Endothelial cell of umbilical vein (primary cell): ENCODE measurements around the gene GFOD1. TPM values are rescaled to one million over a fixed set of nuclear protein-coding genes. Genes with fewer than 3 reads are reported as not detected.

ENCODE experiments used
- BruUV-seq: library from RNA; stranded (reverse); fragments of 400-500 nt; replicated peaks from 2 replicates; lab custom pipeline; 2021; lab: Mats Ljungman, UMichigan
- CTCF ChIA-PET: fragments of 300-600, 350-600 bp; sonication (Branson Sonifier 250); formaldehyde crosslinking; loops from one replicate; lab custom pipeline; 2021; ENCODE audit warnings: antibody characterized with exemption, inconsistent platforms; lab: Charles Lee
- POLR2A ChIA-PET: fragments of 300-600, 350-600 bp; sonication (Branson Sonifier 250); formaldehyde crosslinking; loops from one replicate; lab custom pipeline; 2021; ENCODE audit warnings: antibody characterized with exemption, inconsistent platforms; lab: Charles Lee
- DNase-seq: peaks from one replicate; pipeline ENCODE4 v3.0.0-alpha.2; 2011; ENCODE audit warnings: low read depth, low spot score
- FAIRE-seq: peaks from 2 replicates; lab custom pipeline; 2011; peaks lifted over from hg19 to GRCh38; lab: Jason Lieb, UNC
- H2AFZ ChIP-seq: 2 replicates; pipeline ENCODE4 v1.6.0; 2012; ENCODE audit warnings: low read depth, low read length, control low read depth, inconsistent platforms
- H3K27ac ChIP-seq: 2 replicates; pipeline ENCODE4 v1.5.1; 2011; ENCODE audit warnings: low read depth, mild to moderate bottlenecking, control low read depth, low read length, moderate library complexity; ENCODE audit not compliant: insufficient read depth
- H3K27me3 ChIP-seq, 2 experiments: 2 replicates each; pipeline versions ENCODE4 v1.6.0 to v1.6.1; 2011; ENCODE audit warnings: low read length in 2 of 2, mixed read lengths in 1 of 2; ENCODE audit not compliant: control insufficient read depth in 2 of 2, insufficient read depth in 2 of 2
- H3K36me3 ChIP-seq, 2 experiments: 2 replicates in 1 of 2; 3 replicates in 1 of 2; pipeline ENCODE4 v1.5.1; 2011; ENCODE audit warnings: low read length in 2 of 2, mild to moderate bottlenecking in 1 of 2, moderate library complexity in 1 of 2; ENCODE audit not compliant: control insufficient read depth in 2 of 2, insufficient read depth in 2 of 2; ENCODE audit errors: extremely low read depth in 1 of 2
- H3K4me1 ChIP-seq: 3 replicates; pipeline ENCODE4 v1.5.1; 2011; ENCODE audit warnings: mild to moderate bottlenecking, low read length; ENCODE audit not compliant: control insufficient read depth, insufficient read depth; ENCODE audit errors: extremely low read depth
- H3K4me2 ChIP-seq: 2 replicates; pipeline ENCODE4 v1.6.1; 2011; ENCODE audit warnings: low read length, control low read depth, mixed read lengths; ENCODE audit not compliant: insufficient read depth
- H3K4me3 ChIP-seq, 3 experiments: fragments of 200-600 bp in 1 of 3; sonication (generic), shearing (Covaris generic) in 1 of 3; replicated peaks in 1 of 3; 2 replicates each; pipeline ENCODE4 v1.5.1; 2011 to 2016; ENCODE audit warnings: control low read depth in 3 of 3, low read length in 3 of 3, mild to moderate bottlenecking in 2 of 3, inconsistent platforms in 1 of 3, low read depth in 1 of 3, moderate library complexity in 1 of 3; ENCODE audit not compliant: insufficient read depth in 1 of 3
- H3K79me2 ChIP-seq: 2 replicates; pipeline ENCODE4 v1.6.0; 2012; ENCODE audit warnings: low read length, inconsistent platforms; ENCODE audit not compliant: control insufficient read depth, insufficient read depth
- H3K9ac ChIP-seq: replicated peaks from 2 replicates; pipeline ENCODE3; 2011; ENCODE audit warnings: low read length, control low read depth; ENCODE audit not compliant: insufficient read depth; ENCODE audit errors: extremely low read depth
- H3K9me1 ChIP-seq: replicated peaks from 3 replicates; pipeline ENCODE4 v1.6.0; 2011; ENCODE audit warnings: mild to moderate bottlenecking, low read length; ENCODE audit not compliant: control insufficient read depth, insufficient read depth; ENCODE audit errors: extremely low read depth
- H3K9me3 ChIP-seq: replicated peaks from 2 replicates; pipeline ENCODE4 v1.5.1; 2012; ENCODE audit warnings: low read length, inconsistent platforms; ENCODE audit not compliant: control insufficient read depth, insufficient read depth
- H4K20me1 ChIP-seq: replicated peaks from 2 replicates; pipeline ENCODE3; 2011; ENCODE audit warnings: mild to moderate bottlenecking, low read length; ENCODE audit not compliant: control insufficient read depth, insufficient read depth; ENCODE audit errors: extremely low read depth
- GATA2 ChIP-seq: IDR thresholded peaks from 2 replicates; pipeline ENCODE4 v1.7.0; 2011; ENCODE audit warnings: low read depth, mild to moderate bottlenecking, moderate library complexity, mixed read lengths, low read length; ENCODE audit not compliant: insufficient read length, insufficient read depth
- dilution Hi-C: fragments of 300-500 bp; cut with MboI; formaldehyde crosslinking; loops from one replicate; pipeline ENCODE4 v1.15.0; 2019; ENCODE audit warnings: low sequenced_read_pairs; ENCODE audit not compliant: extremely low pct_ligation_motif_present
- intact Hi-C: fragments of 100-400 bp; cut with micrococcal nuclease; formaldehyde crosslinking; loops from one replicate; pipeline ENCODE4 v1.10.0; 2022
- polyA plus RNA-seq, 4 experiments: library from polyadenylated mRNA; depleted of rRNA in 3 of 4; stranded (reverse) in 3 of 4; unstranded in 1 of 4; fragments of >200 nt; gene quantifications; 2 replicates each; pipeline versions ENCODE4 v1.2.1 to v1.2.3, GENCODE V29; 2011 to 2012; ENCODE audit warnings: missing spikeins in 1 of 4
- total RNA-seq: library from RNA; stranded (reverse); gene quantifications from 2 replicates; pipeline ENCODE4 v1.2.3, GENCODE V29; 2021
- TF ChIP-seq, protein P1 (sequence below): IDR thresholded peaks from 2 replicates; pipeline ENCODE4 v1.6.1; 2011; ENCODE audit not compliant: insufficient read depth, insufficient read length
- TF ChIP-seq, protein P2 (sequence below), 2 donors: IDR thresholded peaks; 1 replicate in 1 of 2; 2 replicates in 1 of 2; pipeline ENCODE4 v1.5.1; 2011; ENCODE audit warnings: low read length in 2 of 2, mild to moderate bottlenecking in 2 of 2, moderate library complexity in 2 of 2, control low read depth in 1 of 2, inconsistent platforms in 1 of 2, low read depth in 1 of 2; ENCODE audit not compliant: insufficient read depth in 1 of 2; ENCODE audit errors: extremely low read depth in 1 of 2

Gene GFOD1
- total and polyA plus RNA-seq, 2 donors (not counting 3 experiments of a cell fraction or from before 2014, with no cell fraction given), result 12.1 to 24.1 TPM

DNA sequence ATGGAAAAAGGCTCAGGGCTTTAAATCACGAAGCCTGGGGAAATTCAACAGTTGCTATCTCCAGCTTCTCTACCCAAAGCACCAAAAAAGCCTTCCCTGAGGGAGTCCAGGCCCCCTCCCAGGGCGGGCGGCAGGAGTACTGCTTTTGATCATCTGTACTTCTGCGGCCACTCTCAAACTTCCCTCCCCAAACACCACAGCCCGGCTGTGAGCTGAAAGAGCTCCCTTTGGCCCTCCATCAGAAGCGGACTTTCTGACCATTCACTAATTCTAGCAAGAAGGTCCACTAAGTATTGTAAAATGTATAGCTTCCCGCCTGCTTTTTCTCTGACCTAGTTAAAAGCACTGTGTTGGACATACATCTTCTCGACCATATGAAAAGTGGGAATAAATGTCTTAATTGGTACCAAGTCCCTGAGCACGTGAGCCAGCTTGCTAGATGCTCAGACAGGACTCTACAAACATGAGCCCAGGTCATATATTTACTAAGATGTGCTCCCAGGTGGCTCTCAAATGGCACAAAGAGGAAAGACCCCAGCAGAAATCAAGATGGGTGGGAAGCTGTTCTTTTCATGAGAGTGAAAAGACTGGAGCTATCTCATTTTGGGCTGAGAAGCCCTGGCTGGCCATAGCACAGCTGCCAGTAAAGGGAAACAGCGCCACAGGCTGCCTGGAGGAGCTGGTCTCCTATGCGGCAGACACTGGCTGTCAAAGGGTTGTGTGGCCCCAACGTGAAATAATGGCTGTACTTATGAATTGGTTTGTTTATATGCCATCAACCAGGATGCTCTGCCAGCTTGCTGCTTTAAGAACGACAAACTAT lies 58.6 kb downstream of the GFOD1 start:
- no peak overlapping the region for H3K4me3 ChIP-seq
- no peaks in the 10 kb centered on the region for H3K27me3 ChIP-seq
- no peak overlapping the region for H3K9ac ChIP-seq
- H3K27ac ChIP-seq, result no peak overlapping the region
- intact Hi-C loops, result no loop called here
- dilution Hi-C loops, result no loop called here
- no peak for FAIRE-seq
- no peaks in the 10 kb centered on the region for H3K36me3 ChIP-seq
- BruUV-seq, result no TSS peak
- H2AFZ ChIP-seq, result peak overlapping the region; percentile 28
- H4K20me1 ChIP-seq, result no peaks in the 10 kb centered on the region
- ChIA-PET POLR2A (no interaction called here), CTCF (interaction anchor here (0.7 to 1.3 kb wide), 5 partner anchors 11 to 146 kb away, joined by 3 to 4 read pairs (median 3); partner anchors contain the start of gene SIRT5)
- H3K4me2 ChIP-seq, result peak overlapping the region; percentile 7
- DNase-seq, result no peak
- no peaks in the 10 kb centered on the region for H3K9me1 ChIP-seq
- TF ChIP-seq, protein P1, sequence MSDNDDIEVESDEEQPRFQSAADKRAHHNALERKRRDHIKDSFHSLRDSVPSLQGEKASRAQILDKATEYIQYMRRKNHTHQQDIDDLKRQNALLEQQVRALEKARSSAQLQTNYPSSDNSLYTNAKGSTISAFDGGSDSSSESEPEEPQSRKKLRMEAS, result no peak
- no peak for TF ChIP-seq GATA2
- TF ChIP-seq, protein P2, sequence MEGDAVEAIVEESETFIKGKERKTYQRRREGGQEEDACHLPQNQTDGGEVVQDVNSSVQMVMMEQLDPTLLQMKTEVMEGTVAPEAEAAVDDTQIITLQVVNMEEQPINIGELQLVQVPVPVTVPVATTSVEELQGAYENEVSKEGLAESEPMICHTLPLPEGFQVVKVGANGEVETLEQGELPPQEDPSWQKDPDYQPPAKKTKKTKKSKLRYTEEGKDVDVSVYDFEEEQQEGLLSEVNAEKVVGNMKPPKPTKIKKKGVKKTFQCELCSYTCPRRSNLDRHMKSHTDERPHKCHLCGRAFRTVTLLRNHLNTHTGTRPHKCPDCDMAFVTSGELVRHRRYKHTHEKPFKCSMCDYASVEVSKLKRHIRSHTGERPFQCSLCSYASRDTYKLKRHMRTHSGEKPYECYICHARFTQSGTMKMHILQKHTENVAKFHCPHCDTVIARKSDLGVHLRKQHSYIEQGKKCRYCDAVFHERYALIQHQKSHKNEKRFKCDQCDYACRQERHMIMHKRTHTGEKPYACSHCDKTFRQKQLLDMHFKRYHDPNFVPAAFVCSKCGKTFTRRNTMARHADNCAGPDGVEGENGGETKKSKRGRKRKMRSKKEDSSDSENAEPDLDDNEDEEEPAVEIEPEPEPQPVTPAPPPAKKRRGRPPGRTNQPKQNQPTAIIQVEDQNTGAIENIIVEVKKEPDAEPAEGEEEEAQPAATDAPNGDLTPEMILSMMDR (IDR thresholded peaks at IDR 0.05; ENCODE audit: extremely low read depth in 1 of 2, insufficient read depth in 1 of 2, low read depth in 1 of 2, low read length in 2 of 2), result no peak
- no peaks in the 10 kb centered on the region for H3K9me3 ChIP-seq
- peaks cover 12% of the 10 kb centered on the region for H3K4me1 ChIP-seq
- no peaks in the 10 kb centered on the region for H3K79me2 ChIP-seq
